DOHH2 (cell line): ENCODE measurements around the gene MAG.

Experiments
- CTCF ChIP-seq: fragments of 200-600 bp; sonication (generic); IDR thresholded peaks from one replicate; pipeline ENCODE4 v1.5.1; 2014; ENCODE audit warnings: antibody characterized with exemption, mild to moderate bottlenecking, low read depth, low read length; ENCODE audit not compliant: poor library complexity, severe bottlenecking
- EZH2phosphoT487 ChIP-seq: fragments of 200-600 bp; sonication (generic); IDR thresholded peaks from 2 replicates; pipeline ENCODE4 v1.6.1; 2017; ENCODE audit warnings: borderline replicate concordance, mild to moderate bottlenecking, antibody characterized with exemption, low read length, moderate library complexity, mixed read lengths

DNA sequence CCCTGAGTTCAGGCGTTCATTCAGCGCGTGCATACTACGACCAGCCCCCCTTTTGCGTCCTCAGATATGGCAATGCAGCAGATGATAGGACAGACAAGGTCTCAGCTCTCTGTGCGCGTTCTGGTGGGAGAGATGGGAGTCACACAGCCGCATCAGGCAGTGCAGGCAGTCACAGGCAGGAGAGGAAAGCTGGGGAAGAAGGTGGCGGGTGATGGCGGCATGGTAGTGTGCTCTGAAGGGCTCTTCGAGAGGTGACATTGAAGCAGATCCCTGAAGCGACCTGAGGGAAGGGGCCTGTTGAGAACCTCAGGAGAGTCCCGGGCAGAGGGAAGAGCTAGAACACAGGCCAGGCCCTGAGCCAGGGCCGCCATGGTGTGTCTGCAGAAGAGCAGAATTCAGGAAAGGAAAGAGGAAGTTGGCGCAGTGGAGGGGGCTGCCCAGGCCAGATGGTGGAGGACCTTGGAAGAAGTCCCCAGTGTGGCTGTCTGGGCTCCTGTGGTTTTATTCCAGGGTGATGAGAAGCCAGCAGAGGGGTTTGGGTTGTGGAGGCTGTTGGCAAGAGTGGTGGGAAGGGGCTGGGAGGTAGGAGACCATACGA, 19.7 kb upstream of the MAG start:
- TF ChIP-seq EZH2phosphoT487 (no peak), CTCF (no peak)
